ENCODE data around the gene TUSC2.

TUSC2 gene

GRCh38 chr3:50304601-50305000, 23.4 kb downstream of the TUSC2 start:
- CTCF ChIA-PET = interaction anchor here (2.1 to 3.8 kb wide), 2 partner anchors 10 to 20 kb away, joined by 5 to 13 read pairs; no protein-coding TSS in a partner anchor
- no peak for DNase-seq
- Mint-ChIP-seq H3K27ac (no peak overlapping the region), H3K27me3 (no peaks in the 10 kb centered on the region), H3K36me3 (peaks cover 1% of the 10 kb centered on the region), H3K4me3 (no peak overlapping the region), H3K9me3 (no peaks in the 10 kb centered on the region), H3K4me1 (peaks cover 18% of the 10 kb centered on the region)

GRCh38 chr3:50303013-50303815, 24.8 kb downstream of the TUSC2 start, which contains the start of gene HYAL1:
HYAL1 (minus strand) TSS chr3:50303574; CDS start chr3:50302956, 618 bp downstream.
- H3K4me3 Mint-ChIP-seq = no peak within 1 kb of the TSS
- H3K9me3 Mint-ChIP-seq = no peaks in the 10 kb centered on the region
- peaks cover 2% of the 10 kb centered on the region for H3K36me3 Mint-ChIP-seq
- CTCF ChIA-PET = interaction anchor here (1.5 to 2.1 kb wide), 2 partner anchors 21 to 24 kb away, joined by 3 to 8 read pairs; no protein-coding TSS in a partner anchor
- no peak for DNase-seq
- no peak within 1 kb of the TSS for H3K27ac Mint-ChIP-seq
- H3K4me1 Mint-ChIP-seq = peaks cover 24% of the 10 kb centered on the region
- H3K27me3 Mint-ChIP-seq = no peaks in the 10 kb centered on the region

DNA sequence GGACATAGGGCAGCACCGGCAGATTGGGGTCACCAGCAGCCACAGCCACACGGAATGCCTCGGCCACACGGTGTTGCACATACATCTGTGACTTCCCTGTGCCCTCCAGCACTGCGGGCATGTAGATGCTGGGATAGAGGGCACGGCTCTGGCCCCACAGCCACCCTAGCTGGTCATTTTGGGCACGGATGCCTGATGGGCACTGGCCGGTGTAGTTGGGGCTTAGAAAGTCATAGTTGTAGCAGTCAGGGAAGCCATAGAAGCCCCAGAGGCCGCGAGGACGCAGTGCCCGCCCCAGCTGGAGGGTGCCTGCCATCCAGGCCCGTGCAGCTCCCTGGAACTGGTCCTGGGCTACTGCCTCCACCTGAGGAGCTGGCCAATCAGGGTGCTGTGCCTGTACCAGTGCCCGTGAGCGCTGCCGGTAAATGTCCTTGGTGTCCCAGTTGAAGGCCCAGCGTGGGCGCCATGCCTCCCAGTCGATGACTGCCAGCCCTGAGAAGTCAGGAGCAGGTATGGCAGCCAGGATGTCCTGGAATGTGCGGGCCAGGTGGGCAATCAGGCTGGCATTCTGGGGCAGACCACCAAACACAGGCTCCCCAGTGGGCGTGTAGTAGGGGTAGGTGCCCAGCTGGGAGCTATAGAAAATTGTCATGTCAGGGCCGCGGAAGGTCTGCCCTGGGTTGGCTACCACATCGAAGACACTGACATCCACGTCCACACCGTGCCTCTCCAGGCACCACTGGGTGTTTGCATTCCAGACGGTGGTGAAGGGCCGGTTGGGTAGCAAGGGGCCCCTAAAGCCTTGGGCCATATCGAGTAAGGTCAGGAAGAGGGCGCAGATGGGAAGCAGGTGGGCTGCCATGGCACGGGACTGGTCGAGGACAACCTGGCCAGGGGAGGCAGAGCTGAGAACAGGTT, 25.7 kb downstream of the TUSC2 start:
- Mint-ChIP-seq H3K9me3 (no peaks in the 10 kb centered on the region), H3K4me1 (peaks cover 32% of the 10 kb centered on the region), H3K27me3 (no peaks in the 10 kb centered on the region), H3K27ac (peak overlapping the region; percentile 42), H3K36me3 (peaks cover 2% of the 10 kb centered on the region), H3K4me3 (no peak overlapping the region)
- CTCF ChIA-PET = interaction anchor here (1.5 to 2.1 kb wide), 2 partner anchors 22 to 25 kb away, joined by 3 to 8 read pairs; no protein-coding TSS in a partner anchor
- DNase-seq = no peak

- DNase-seq = no peak
- peak overlapping the region; percentile 99 for H3K27ac Mint-ChIP-seq
Observed at GRCh38 chr3:50300681-50301254, 27.3 kb downstream of the TUSC2 start.

DNA sequence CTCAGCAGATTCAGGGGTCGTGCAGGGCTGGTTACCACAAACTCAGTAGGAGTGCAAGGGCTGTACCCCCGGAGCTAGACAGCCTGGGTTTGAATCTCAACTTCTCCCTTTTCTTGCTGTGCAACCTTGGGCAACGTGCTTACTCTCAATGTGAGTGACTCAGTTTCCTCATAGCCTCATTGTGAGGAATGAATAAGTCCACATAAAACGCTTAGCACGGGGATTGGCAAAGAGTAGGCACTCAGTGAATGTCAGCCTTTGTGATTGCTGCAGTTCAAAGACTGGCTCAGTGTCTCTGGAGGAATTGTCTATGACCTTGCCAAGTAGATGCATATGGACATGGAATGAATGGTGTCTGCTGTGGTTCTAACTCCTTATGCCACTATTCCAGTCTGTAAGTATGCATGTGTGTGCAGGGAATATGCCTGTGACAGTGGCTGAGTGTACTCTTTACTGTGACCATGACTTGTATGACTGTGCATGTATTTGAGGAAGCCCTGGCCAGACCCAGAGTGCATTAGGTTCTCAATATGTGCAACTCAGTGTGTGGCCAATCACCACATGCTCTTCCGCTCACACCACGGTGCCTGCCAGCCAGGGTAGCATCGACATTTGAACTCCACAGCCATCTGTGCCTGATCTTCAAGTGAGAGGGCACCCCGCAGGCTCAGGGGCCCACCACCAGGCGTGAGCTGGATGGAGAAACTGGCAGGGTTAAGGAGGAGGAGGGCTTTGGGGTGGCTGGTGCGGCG, 27.9 kb downstream of the TUSC2 start:
- CTCF ChIA-PET = interaction anchor here (1.2 to 3.8 kb wide), 5 partner anchors 15 to 24 kb away, joined by 3 to 20 read pairs (median 7); partner anchors contain the start of gene HYAL2
- Mint-ChIP-seq H3K27ac (peak overlapping the region; percentile 99), H3K27me3 (no peaks in the 10 kb centered on the region), H3K4me1 (peaks cover 41% of the 10 kb centered on the region), H3K36me3 (peaks cover 5% of the 10 kb centered on the region), H3K4me3 (peak overlapping the region; percentile 98), H3K9me3 (no peaks in the 10 kb centered on the region)
- no peak for DNase-seq

More at GRCh38 chr3:50300681-50301254, 27.3 kb downstream of the TUSC2 start:
- peaks cover 5% of the 10 kb centered on the region for H3K36me3 Mint-ChIP-seq
- H3K4me3 Mint-ChIP-seq = peak overlapping the region; percentile 98
- H3K9me3 Mint-ChIP-seq = no peaks in the 10 kb centered on the region
- H3K4me1 Mint-ChIP-seq = peaks cover 41% of the 10 kb centered on the region
- no peaks in the 10 kb centered on the region for H3K27me3 Mint-ChIP-seq
- CTCF ChIA-PET = interaction anchor here (0.7 to 3.8 kb wide), 2 partner anchors 23 to 24 kb away, joined by 5 to 20 read pairs; no protein-coding TSS in a partner anchor

GRCh38 chr3:50299638-50299928, 28.4 kb downstream of the TUSC2 start:
- Mint-ChIP-seq H3K36me3 (peaks cover 5% of the 10 kb centered on the region), H3K9me3 (no peaks in the 10 kb centered on the region), H3K4me3 (peak overlapping the region; percentile 98), H3K27ac (peak overlapping the region; percentile 99), H3K4me1 (peaks cover 41% of the 10 kb centered on the region), H3K27me3 (no peaks in the 10 kb centered on the region)
- CTCF ChIA-PET = interaction anchor here (1.2 to 3.8 kb wide), 5 partner anchors 15 to 25 kb away, joined by 3 to 20 read pairs (median 7); partner anchors contain the start of gene HYAL2
- DNase-seq = no peak

- H3K27ac Mint-ChIP-seq = peak within 1 kb of the TSS; percentile 99
- peaks cover 40% of the 10 kb centered on the region for H3K4me1 Mint-ChIP-seq
- H3K36me3 Mint-ChIP-seq = peaks cover 5% of the 10 kb centered on the region
- CTCF ChIA-PET = interaction anchor here (1.2 to 3.8 kb wide), 5 partner anchors 15 to 25 kb away, joined by 3 to 20 read pairs (median 7); partner anchors contain the start of gene HYAL2
- no peaks in the 10 kb centered on the region for H3K9me3 Mint-ChIP-seq
- peak within 1 kb of the TSS; percentile 98 for H3K4me3 Mint-ChIP-seq
- no peaks in the 10 kb centered on the region for H3K27me3 Mint-ChIP-seq
- peak; percentile 100 for DNase-seq
Observed at GRCh38 chr3:50298836-50299637, 29.0 kb downstream of the TUSC2 start, which contains the start of the genes HYAL3 and NAA80. HYAL3 (minus strand) TSS chr3:50299405; CDS start chr3:50295602, 3,803 bp downstream. NAA80 (minus strand) TSS chr3:50299405; CDS start chr3:50297463, 1,942 bp downstream.

GRCh38 chr3:50297896-50298725, 29.9 kb downstream of the TUSC2 start:
- DNase-seq = no peak
- Mint-ChIP-seq H3K27ac (peak overlapping the region; percentile 99), H3K36me3 (peaks cover 5% of the 10 kb centered on the region), H3K9me3 (no peaks in the 10 kb centered on the region), H3K4me3 (peak overlapping the region; percentile 98), H3K27me3 (no peaks in the 10 kb centered on the region), H3K4me1 (peaks cover 45% of the 10 kb centered on the region)
- CTCF ChIA-PET = interaction anchor here (1.4 to 3.8 kb wide), 2 partner anchors 26 to 39 kb away, joined by 4 to 20 read pairs; no protein-coding TSS in a partner anchor

DNA sequence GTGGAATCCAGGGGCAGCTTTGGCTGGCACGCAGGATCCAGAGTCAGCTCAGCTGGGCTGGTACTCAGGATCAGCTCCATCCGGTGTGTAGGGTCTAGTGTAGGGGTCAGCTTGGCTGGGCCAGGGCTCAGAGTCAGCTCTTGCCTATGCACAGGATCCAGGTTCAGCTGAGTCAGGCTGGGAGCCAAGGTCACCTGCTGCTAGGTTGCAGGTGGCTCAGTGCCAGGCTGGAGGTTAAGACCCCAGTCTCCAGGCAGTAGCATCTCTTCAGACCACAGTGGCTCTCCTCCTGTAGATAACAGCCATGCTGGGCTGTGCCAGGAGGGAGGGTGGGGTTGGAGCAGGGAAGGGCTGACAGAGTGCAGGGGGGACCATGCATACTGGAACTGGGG, 30.6 kb downstream of the TUSC2 start:
- Mint-ChIP-seq H3K27ac (no peak overlapping the region), H3K4me3 (peak overlapping the region; percentile 98)

GRCh38 chr3:50296721-50297383, 31.2 kb downstream of the TUSC2 start:
- CTCF ChIA-PET = interaction anchor here (1.4 to 3.8 kb wide), 2 partner anchors 28 to 40 kb away, joined by 4 to 20 read pairs; no protein-coding TSS in a partner anchor
- no peak overlapping the region for H3K27ac Mint-ChIP-seq
- no peaks in the 10 kb centered on the region for H3K27me3 Mint-ChIP-seq
- no peak for DNase-seq
- H3K9me3 Mint-ChIP-seq = no peaks in the 10 kb centered on the region
- peaks cover 51% of the 10 kb centered on the region for H3K4me1 Mint-ChIP-seq
- H3K4me3 Mint-ChIP-seq = peak overlapping the region; percentile 51
- peaks cover 5% of the 10 kb centered on the region for H3K36me3 Mint-ChIP-seq

More for the DNA sequence above, 30.6 kb downstream of the TUSC2 start:
- Mint-ChIP-seq H3K9me3 (no peaks in the 10 kb centered on the region), H3K27me3 (no peaks in the 10 kb centered on the region), H3K4me1 (peaks cover 52% of the 10 kb centered on the region), H3K36me3 (peaks cover 5% of the 10 kb centered on the region)
- CTCF ChIA-PET = interaction anchor here (1.4 to 3.8 kb wide), 2 partner anchors 27 to 40 kb away, joined by 4 to 20 read pairs; no protein-coding TSS in a partner anchor
- DNase-seq = no peak

Measured in activated naive CD4-positive, alpha-beta T cell treated with anti-CD3 and anti-CD28 coated beads, Interleukin-2, amount 10 ng/mL, durations not matched to agents 7 days and 5 days (primary cell).